Inflammatory macrophage (primary cell): ENCODE data around the gene ZNF524.

ENCODE experiments used
- DNase-seq, 2 donors: peaks; one replicate each; pipeline ENCODE4 v3.0.0-alpha.2; 2020 to 2022

The ZNF524 gene

GRCh38 chr19:55621673-55622231 is 21.7 kb downstream of the ZNF524 start:
- DNase-seq, result no peak

- no peak for DNase-seq
Measured at GRCh38 chr19:55622242-55622969, 22.3 kb downstream of the ZNF524 start.

GRCh38 chr19:55623130-55623529 is 23.0 kb downstream of the ZNF524 start:
- DNase-seq, result no peak

GRCh38 chr19:55623561-55623960 is 23.5 kb downstream of the ZNF524 start:
- DNase-seq, result no peak

- DNase-seq, result peak; percentile 93 to 96
Measured at GRCh38 chr19:55624109-55625003, 24.3 kb downstream of the ZNF524 start, which contains the start of gene ZNF784. Gene ZNF784 (minus strand): TSS chr19:55624566. CDS start chr19:55624561, 5 bp downstream.

- DNase-seq, result no peak
Measured at GRCh38 chr19:55625004-55625326, 24.9 kb downstream of the ZNF524 start.

GRCh38 chr19:55626350-55626749 is 26.3 kb downstream of the ZNF524 start:
- no peak for DNase-seq

- DNase-seq, result peak; percentile 96
Measured at GRCh38 chr19:55632463-55632834, 32.4 kb downstream of the ZNF524 start.

- DNase-seq, result peak; percentile 32 to 46
Measured at GRCh38 chr19:55633861-55634260, 33.8 kb downstream of the ZNF524 start.

GRCh38 chr19:55635334-55635717 is 35.2 kb downstream of the ZNF524 start:
- no peak for DNase-seq

GRCh38 chr19:55635856-55636440 is 35.9 kb downstream of the ZNF524 start:
- peak in 1 of 2 donors; percentile 17 for DNase-seq

GRCh38 chr19:55636723-55637122 is 36.6 kb downstream of the ZNF524 start:
- DNase-seq, result no peak

GRCh38 chr19:55637534-55637933 is 37.4 kb downstream of the ZNF524 start:
- DNase-seq, result no peak

GRCh38 chr19:55638864-55639359 is 38.8 kb downstream of the ZNF524 start:
- DNase-seq, result peak; percentile 63

GRCh38 chr19:55640043-55640576 is 40.0 kb downstream of the ZNF524 start:
- peak; percentile 50 to 65 for DNase-seq

GRCh38 chr19:55640577-55641425 is 40.7 kb downstream of the ZNF524 start, which contains the start of gene ZNF580:
Gene ZNF580 (plus strand): TSS chr19:55641002. CDS start chr19:55642509, 1,507 bp downstream.
- peak; percentile 39 to 55 for DNase-seq

- no peak for DNase-seq
Measured at GRCh38 chr19:55641426-55642152, 41.5 kb downstream of the ZNF524 start.

- no peak for DNase-seq
Measured at GRCh38 chr19:55642153-55643002, 42.3 kb downstream of the ZNF524 start.

- DNase-seq, result peak; percentile 77 to 81
Measured at GRCh38 chr19:55643003-55643886, 43.2 kb downstream of the ZNF524 start, which contains the start of gene ZNF581. Gene ZNF581 (plus strand): TSS chr19:55643649. CDS start chr19:55644572, 923 bp downstream.
